ENCODE measurements around the gene C12orf75. TPM values are rescaled to one million over a fixed set of nuclear protein-coding genes. Genes with fewer than 3 reads are reported as not detected.
"Not testable (repeated sequence)": the region's sequence is repeated elsewhere in the genome, so short reads cannot be mapped to it uniquely, and the experiment has no call there.

C12orf75 gene
- total RNA-seq, 2 experiments from 2014 or later: 16.7 to 17.0 TPM

DNA sequence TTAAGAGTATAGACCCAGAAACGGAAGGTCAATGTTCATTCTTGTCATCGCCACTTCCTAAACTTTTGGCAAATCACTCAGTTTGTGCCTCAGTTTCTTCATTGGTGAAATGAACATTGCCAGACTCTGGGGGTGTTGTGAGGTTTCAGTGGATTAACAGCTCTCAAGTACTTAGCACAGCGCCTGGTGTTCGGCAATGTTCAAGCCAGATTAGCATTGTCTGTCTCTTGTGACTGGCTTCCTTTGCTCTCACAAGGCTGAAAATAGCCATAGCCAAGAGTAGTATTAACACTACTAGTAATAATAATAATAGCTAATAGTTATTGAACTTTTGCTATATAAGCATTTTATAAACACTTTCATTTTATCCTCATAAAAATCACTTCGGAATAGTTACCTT lies 71.9 kb downstream of the C12orf75 start:
- peaks cover 2% of the 10 kb centered on the region for H3K9me3 Mint-ChIP-seq
- ChIA-PET POLR2A (interaction anchor here (0.8 kb wide), 1 partner anchor 247 kb away, joined by 4 read pairs; no protein-coding TSS in a partner anchor), CTCF (no interaction called here)
- no peak overlapping the region for H3K27ac ChIP-seq (ENCODE audit: low read depth in 1 of 2, low read length in 2 of 2)
- no peaks in the 10 kb centered on the region for H3K36me3 ChIP-seq (ENCODE audit: insufficient read depth, low read length)
- no peak overlapping the region for H3K4me3 Mint-ChIP-seq
- H3K27me3 ChIP-seq (ENCODE audit: control insufficient read depth in 1 of 2, insufficient read depth in 2 of 2, low read length in 2 of 2): no peaks in the 10 kb centered on the region
- ATAC-seq (ENCODE audit: poor library complexity) (no peak), DNase-seq (no peak)
- intact Hi-C loops (cut with DNase I, micrococcal nuclease): no loop called here
- H3K27me3 Mint-ChIP-seq: no peaks in the 10 kb centered on the region
- H3K4me1 Mint-ChIP-seq (ENCODE audit: low read depth): no peaks in the 10 kb centered on the region
- no peak overlapping the region for H3K4me3 ChIP-seq (ENCODE audit: low read length)
- no peaks in the 10 kb centered on the region for H3K36me3 Mint-ChIP-seq (ENCODE audit: low read depth)
- no peaks in the 10 kb centered on the region for H3K4me1 ChIP-seq (ENCODE audit: insufficient read depth, low read length)
- H3K9me3 ChIP-seq (ENCODE audit: control insufficient read depth in 1 of 2, insufficient read depth in 1 of 2, low read length in 2 of 2): no peaks in the 10 kb centered on the region
- TF ChIP-seq, protein P1, sequence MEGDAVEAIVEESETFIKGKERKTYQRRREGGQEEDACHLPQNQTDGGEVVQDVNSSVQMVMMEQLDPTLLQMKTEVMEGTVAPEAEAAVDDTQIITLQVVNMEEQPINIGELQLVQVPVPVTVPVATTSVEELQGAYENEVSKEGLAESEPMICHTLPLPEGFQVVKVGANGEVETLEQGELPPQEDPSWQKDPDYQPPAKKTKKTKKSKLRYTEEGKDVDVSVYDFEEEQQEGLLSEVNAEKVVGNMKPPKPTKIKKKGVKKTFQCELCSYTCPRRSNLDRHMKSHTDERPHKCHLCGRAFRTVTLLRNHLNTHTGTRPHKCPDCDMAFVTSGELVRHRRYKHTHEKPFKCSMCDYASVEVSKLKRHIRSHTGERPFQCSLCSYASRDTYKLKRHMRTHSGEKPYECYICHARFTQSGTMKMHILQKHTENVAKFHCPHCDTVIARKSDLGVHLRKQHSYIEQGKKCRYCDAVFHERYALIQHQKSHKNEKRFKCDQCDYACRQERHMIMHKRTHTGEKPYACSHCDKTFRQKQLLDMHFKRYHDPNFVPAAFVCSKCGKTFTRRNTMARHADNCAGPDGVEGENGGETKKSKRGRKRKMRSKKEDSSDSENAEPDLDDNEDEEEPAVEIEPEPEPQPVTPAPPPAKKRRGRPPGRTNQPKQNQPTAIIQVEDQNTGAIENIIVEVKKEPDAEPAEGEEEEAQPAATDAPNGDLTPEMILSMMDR (IDR thresholded peaks at IDR 0.05): no peak
- H3K27ac Mint-ChIP-seq: no peak overlapping the region

DNA sequence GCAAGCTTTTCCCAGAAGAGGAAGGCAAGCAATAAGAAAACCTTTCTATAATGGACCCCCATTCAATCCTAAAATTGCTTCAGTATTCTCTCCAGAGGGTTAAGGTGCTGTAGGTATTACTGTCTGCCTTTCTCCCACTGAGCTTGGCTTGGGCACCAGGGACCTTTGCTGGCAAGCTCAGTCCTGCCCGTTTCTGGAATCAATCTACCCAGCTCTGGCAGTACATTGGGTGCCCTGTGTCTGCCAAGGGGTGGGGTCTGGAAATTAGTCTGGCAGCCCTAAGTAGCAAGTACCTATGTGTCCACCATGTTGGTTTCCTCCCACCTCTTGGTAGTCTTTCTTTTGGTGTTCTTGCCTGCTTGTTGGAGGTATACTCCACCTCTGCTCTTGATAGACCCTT lies 72.6 kb downstream of the C12orf75 start:
- intact Hi-C loops (cut with DNase I, micrococcal nuclease): no loop called here
- Histone ChIP-seq H3K27me3 (ENCODE audit: control insufficient read depth in 1 of 2, insufficient read depth in 2 of 2, low read length in 2 of 2) (no peaks in the 10 kb centered on the region), H3K4me1 (ENCODE audit: insufficient read depth, low read length) (no peaks in the 10 kb centered on the region), H3K36me3 (ENCODE audit: insufficient read depth, low read length) (no peaks in the 10 kb centered on the region), H3K27ac (ENCODE audit: low read depth in 1 of 2, low read length in 2 of 2) (no peak overlapping the region), H3K9me3 (ENCODE audit: control insufficient read depth in 1 of 2, insufficient read depth in 1 of 2, low read length in 2 of 2) (no peaks in the 10 kb centered on the region), H3K4me3 (ENCODE audit: low read length) (no peak overlapping the region)
- DNase-seq (no peak), ATAC-seq (ENCODE audit: poor library complexity) (no peak)
- Mint-ChIP-seq H3K9me3 (peaks cover 2% of the 10 kb centered on the region), H3K36me3 (ENCODE audit: low read depth) (no peaks in the 10 kb centered on the region), H3K4me1 (ENCODE audit: low read depth) (no peaks in the 10 kb centered on the region), H3K27ac (no peak overlapping the region), H3K4me3 (no peak overlapping the region), H3K27me3 (no peaks in the 10 kb centered on the region)
- ChIA-PET POLR2A (no interaction called here), CTCF (no interaction called here)
- TF ChIP-seq, protein P1 (IDR thresholded peaks at IDR 0.05): no peak

DNA sequence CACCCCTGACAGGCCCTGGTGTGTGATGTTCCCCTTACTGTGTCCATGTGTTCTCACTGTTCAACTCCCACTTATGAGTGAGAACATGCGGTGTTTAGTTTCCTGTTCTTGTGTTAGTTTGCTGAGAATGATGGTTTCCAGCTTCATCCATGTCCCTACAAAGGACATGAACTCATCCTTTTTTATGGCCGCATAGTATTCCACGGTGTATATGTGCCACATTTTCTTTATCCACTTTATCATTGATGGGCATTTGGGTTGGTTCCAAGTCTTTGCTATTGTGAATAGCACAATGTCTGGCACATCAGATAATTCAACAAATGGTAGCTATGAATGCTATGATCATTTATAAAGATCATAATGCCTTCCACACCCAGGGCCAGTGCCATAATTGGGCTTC lies 73.6 kb downstream of the C12orf75 start:
- H3K4me1 Mint-ChIP-seq (ENCODE audit: low read depth); H3K36me3 Mint-ChIP-seq (ENCODE audit: low read depth); H3K4me1 ChIP-seq (ENCODE audit: insufficient read depth, low read length); H3K27ac Mint-ChIP-seq; ATAC-seq (ENCODE audit: poor library complexity); H3K27me3 ChIP-seq (ENCODE audit: control insufficient read depth in 1 of 2, insufficient read depth in 2 of 2, low read length in 2 of 2); POLR2A ChIA-PET; H3K36me3 ChIP-seq (ENCODE audit: insufficient read depth, low read length); H3K4me3 Mint-ChIP-seq; DNase-seq; H3K27me3 Mint-ChIP-seq; H3K9me3 Mint-ChIP-seq; H3K4me3 ChIP-seq (ENCODE audit: low read length); H3K9me3 ChIP-seq (ENCODE audit: control insufficient read depth in 1 of 2, insufficient read depth in 1 of 2, low read length in 2 of 2); CTCF ChIA-PET; intact Hi-C loops (cut with DNase I, micrococcal nuclease); H3K27ac ChIP-seq (ENCODE audit: low read depth in 1 of 2, low read length in 2 of 2): not testable (repeated sequence)

DNA sequence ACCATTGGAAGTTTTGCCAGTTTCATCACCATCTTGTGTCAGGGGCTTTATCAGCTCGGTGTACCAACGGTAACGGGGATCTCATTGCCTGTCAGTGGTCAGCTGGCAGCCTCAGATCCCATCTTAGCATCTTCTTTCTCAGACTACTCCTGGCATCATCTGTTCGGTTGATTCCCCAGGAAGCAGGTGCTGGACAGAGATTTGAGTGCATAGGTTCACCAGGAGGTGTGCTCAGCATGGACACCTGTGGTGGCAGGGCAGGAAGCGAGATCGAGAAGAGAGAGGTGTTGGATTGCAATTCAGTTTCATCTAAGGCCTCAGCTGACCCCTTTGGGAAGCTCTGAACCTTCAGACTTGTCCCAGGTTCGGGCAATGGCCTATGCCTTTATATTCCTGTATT lies 76.0 kb downstream of the C12orf75 start:
- Mint-ChIP-seq H3K4me3 (no peak overlapping the region), H3K9me3 (peaks cover 2% of the 10 kb centered on the region), H3K27me3 (no peaks in the 10 kb centered on the region), H3K36me3 (ENCODE audit: low read depth) (no peaks in the 10 kb centered on the region), H3K4me1 (ENCODE audit: low read depth) (peaks cover 18% of the 10 kb centered on the region), H3K27ac (no peak overlapping the region)
- H3K27me3 ChIP-seq (ENCODE audit: control insufficient read depth in 1 of 2, insufficient read depth in 2 of 2, low read length in 2 of 2): no peaks in the 10 kb centered on the region
- H3K36me3 ChIP-seq (ENCODE audit: insufficient read depth, low read length): no peaks in the 10 kb centered on the region
- peaks cover 8% of the 10 kb centered on the region for H3K4me1 ChIP-seq (ENCODE audit: insufficient read depth, low read length)
- no peaks in the 10 kb centered on the region for H3K9me3 ChIP-seq (ENCODE audit: control insufficient read depth in 1 of 2, insufficient read depth in 1 of 2, low read length in 2 of 2)
- POLR2A ChIA-PET: no interaction called here
- DNase-seq (no peak), ATAC-seq (ENCODE audit: poor library complexity) (no peak)
- no peak overlapping the region for H3K4me3 ChIP-seq (ENCODE audit: low read length)
- CTCF ChIA-PET: no interaction called here
- TF ChIP-seq, protein P1 (IDR thresholded peaks at IDR 0.05): no peak
- intact Hi-C loops (cut with DNase I, micrococcal nuclease): no loop called here
- no peak overlapping the region for H3K27ac ChIP-seq (ENCODE audit: low read depth in 1 of 2, low read length in 2 of 2)

Data from CD4-positive, alpha-beta T cell (primary cell).